ENCODE measurements around the gene VEPH1. TPM values are rescaled to one million over a fixed set of nuclear protein-coding genes. Genes with fewer than 3 reads are reported as not detected.

Gene VEPH1
- polyA plus RNA-seq, 2 of the 4 experiments (the other 2 are of a cell fraction): 0.04 to 0.16 TPM

- no peak overlapping the region for H3K4me2 ChIP-seq
- ATAC-seq (no peak), FAIRE-seq (no peak), DNase-seq (ENCODE audit: low read depth in 1 of 2, low spot score in 1 of 2) (no peak)
- ChIA-PET CTCF (no interaction called here), POLR2A (no interaction called here)
- no peak overlapping the region for H3K27ac ChIP-seq
- H3K4me1 ChIP-seq: 0 out of 3 replicates have a peak, but pooled peaks cover 4% of the 10 kb centered on the region
- no peaks in the 10 kb centered on the region for H3K9me3 ChIP-seq
- 48% methylated on average over 5 of the region's 9 CpGs for WGBS (ENCODE audit: missing lambda C conversion rate)
- no peak overlapping the region for H3K4me3 ChIP-seq
- TF ChIP-seq ZFP36 (IDR thresholded peaks at IDR 0.05; ENCODE audit: borderline replicate concordance, partially characterized antibody): no peak
- no peak for TF ChIP-seq HOXA7 (CRISPR knock-in tag; IDR thresholded peaks at IDR 0.05)
- TF ChIP-seq RARB (CRISPR knock-in tag; IDR thresholded peaks at IDR 0.05): no peak
- TF ChIP-seq MYC (IDR thresholded peaks at IDR 0.05; ENCODE audit: borderline replicate concordance, low read length): no peak
- TF ChIP-seq REST (IDR thresholded peaks at IDR 0.05): no peak
- TF ChIP-seq ATOH8 (CRISPR knock-in tag; IDR thresholded peaks at IDR 0.05; ENCODE audit: low read depth): no peak
- TF ChIP-seq CEBPB (IDR thresholded peaks at IDR 0.05): no peak
- no peak for TF ChIP-seq HEYL (CRISPR knock-in tag; IDR thresholded peaks at IDR 0.05)
- TF ChIP-seq CTCF (IDR thresholded peaks at IDR 0.05): no peak
- no peak for TF ChIP-seq CHD4 (IDR thresholded peaks at IDR 0.05; ENCODE audit: borderline replicate concordance)
- TF ChIP-seq TP53 (CRISPR knock-in tag; IDR thresholded peaks at IDR 0.05): no peak
- no peak for TF ChIP-seq KDM5A (IDR thresholded peaks at IDR 0.05)
Measured at GRCh38 chr3:157390713-157391515, 112.3 kb downstream of the VEPH1 start.

- Histone ChIP-seq H3K9me3 (no peaks in the 10 kb centered on the region), H3K27ac (no peak overlapping the region), H3K4me2 (no peak overlapping the region), H3K4me1 (0 out of 3 replicates have a peak, but pooled peaks cover 4% of the 10 kb centered on the region), H3K4me3 (no peak overlapping the region)
- FAIRE-seq: no peak
- ChIA-PET CTCF (interaction anchor here (1.0 to 1.2 kb wide), 3 partner anchors 8 to 36 kb away, joined by 3 to 4 read pairs (median 3); no protein-coding TSS in a partner anchor), POLR2A (no interaction called here)
- no peak for DNase-seq (ENCODE audit: low read depth in 1 of 2, low spot score in 1 of 2)
- no peak for ATAC-seq
- TF ChIP-seq CBX8 (IDR thresholded peaks at IDR 0.05) (no peak), CHD2 (IDR thresholded peaks at IDR 0.05; ENCODE audit: low read length, partially characterized antibody) (no peak), RCOR1 (IDR thresholded peaks at IDR 0.05; ENCODE audit: low read depth, low read length) (no peak), SREBF2 (IDR thresholded peaks at IDR 0.05) (no peak), USF2 (IDR thresholded peaks at IDR 0.05) (no peak), POLR2AphosphoS2 (conservative IDR thresholded peaks at IDR 0.05; ENCODE audit: low read length) (no peak), BHLHE40 (IDR thresholded peaks at IDR 0.05; ENCODE audit: low read depth, low read length) (no peak), PBX3 (IDR thresholded peaks at IDR 0.05) (no peak), ELK1 (IDR thresholded peaks at IDR 0.05; ENCODE audit: low read depth, low read length) (no peak), CHD4 (IDR thresholded peaks at IDR 0.05; ENCODE audit: borderline replicate concordance) (no peak), ZC3H11A (IDR thresholded peaks at IDR 0.05) (no peak), ESRRA (IDR thresholded peaks at IDR 0.05; ENCODE audit: borderline replicate concordance, low read length) (no peak), ZNF302 (CRISPR knock-in tag; IDR thresholded peaks at IDR 0.05) (no peak), FOSL2 (IDR thresholded peaks at IDR 0.05) (no peak), FOSL2 (CRISPR knock-in tag; IDR thresholded peaks at IDR 0.05) (no peak), RNF2 (IDR thresholded peaks at IDR 0.05; ENCODE audit: borderline replicate concordance, low read depth) (no peak), RAD21 (conservative IDR thresholded peaks at IDR 0.05 in 1 of 2, IDR thresholded peaks at IDR 0.05 in 1 of 2) (no peak), MAFK (IDR thresholded peaks at IDR 0.05; ENCODE audit: partially characterized antibody) (no peak)
Measured at GRCh38 chr3:157388976-157389375, 114.2 kb downstream of the VEPH1 start.

Measured in A549 (cell line).